GM18909 (cell line): Measurements from ENCODE around the gene OR5K2.
A peak's percentile ranks its signal among the peaks of the same experiment; 100 is the strongest.

Experiments used
- ATAC-seq: cut with Tn5 transposase; IDR thresholded peaks from one replicate; pipeline ENCODE4 v1.9.1; 2021; ENCODE audit warnings: mild to moderate bottlenecking; ENCODE audit not compliant: unreplicated experiment, poor library complexity

Gene OR5K2

GRCh38 chr3:98521897-98522543 is 24.5 kb downstream of the OR5K2 start:
- peak; percentile 50 for ATAC-seq

GRCh38 chr3:98522544-98523281 is 25.2 kb downstream of the OR5K2 start, which contains the start of gene CLDND1:
Gene CLDND1 (minus strand): TSS chr3:98522902. CDS start chr3:98521424, 1,478 bp downstream.
- peak; percentile 85 for ATAC-seq

- no peak for ATAC-seq
These were observed 28.0 kb downstream of the OR5K2 start for GRCh38 chr3:98525494-98525893.

DNA sequence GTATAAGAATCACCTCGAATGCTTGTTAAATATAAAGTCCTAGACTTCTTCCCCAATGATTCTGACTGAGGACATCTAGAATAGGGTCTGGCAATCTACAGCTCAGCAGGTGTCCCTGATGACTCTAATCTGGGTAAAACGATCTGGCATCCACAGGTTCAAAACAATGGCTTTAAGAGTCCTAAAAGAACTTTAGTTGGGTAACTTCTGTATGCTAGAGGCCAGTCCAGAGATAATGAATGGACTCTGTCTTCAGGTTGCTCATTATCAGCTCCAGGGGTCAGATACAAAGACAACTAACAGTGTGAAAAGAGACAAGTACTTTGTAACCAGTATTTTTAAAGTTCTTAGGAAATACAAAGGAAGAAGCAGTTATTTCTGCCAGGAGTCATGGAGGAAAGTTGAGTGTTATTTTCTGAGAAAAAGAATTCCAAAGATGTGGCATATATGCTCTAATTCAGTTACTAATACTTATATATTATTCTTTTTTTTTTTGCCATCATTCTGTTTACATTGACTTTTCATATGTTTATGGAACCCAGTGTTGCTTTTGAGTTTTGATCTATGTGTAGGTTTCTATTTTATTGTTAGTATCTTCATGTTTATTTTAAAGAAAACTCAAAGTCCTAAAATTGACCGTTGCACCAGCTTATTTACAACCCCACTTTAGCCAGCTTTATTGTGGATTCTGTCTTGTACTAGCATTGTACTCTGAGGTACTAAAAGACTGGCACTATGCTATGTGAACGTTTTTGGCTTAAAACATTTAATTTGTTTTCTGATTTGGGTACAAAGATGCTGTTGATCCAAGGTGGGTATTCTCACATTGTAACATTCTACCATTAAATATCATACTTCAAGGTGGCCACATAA is 31.2 kb downstream of the OR5K2 start:
- ATAC-seq = no peak

- no peak for ATAC-seq
These were observed 32.5 kb downstream of the OR5K2 start for GRCh38 chr3:98529856-98530459.

- ATAC-seq = peak; percentile 26
These were observed 33.2 kb downstream of the OR5K2 start for GRCh38 chr3:98530676-98531075.

GRCh38 chr3:98531622-98532274 is 34.3 kb downstream of the OR5K2 start, which contains the start of gene GPR15:
Gene GPR15 (plus strand): TSS chr3:98531978. CDS start chr3:98532034, 56 bp downstream.
- peak; percentile 38 for ATAC-seq

DNA sequence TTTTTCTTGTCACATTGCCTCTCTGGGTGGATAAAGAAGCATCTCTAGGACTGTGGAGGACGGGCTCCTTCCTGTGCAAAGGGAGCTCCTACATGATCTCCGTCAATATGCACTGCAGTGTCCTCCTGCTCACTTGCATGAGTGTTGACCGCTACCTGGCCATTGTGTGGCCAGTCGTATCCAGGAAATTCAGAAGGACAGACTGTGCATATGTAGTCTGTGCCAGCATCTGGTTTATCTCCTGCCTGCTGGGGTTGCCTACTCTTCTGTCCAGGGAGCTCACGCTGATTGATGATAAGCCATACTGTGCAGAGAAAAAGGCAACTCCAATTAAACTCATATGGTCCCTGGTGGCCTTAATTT is 34.8 kb downstream of the OR5K2 start:
- ATAC-seq = no peak

GRCh38 chr3:98532709-98533571 is 35.5 kb downstream of the OR5K2 start:
- no peak for ATAC-seq

DNA sequence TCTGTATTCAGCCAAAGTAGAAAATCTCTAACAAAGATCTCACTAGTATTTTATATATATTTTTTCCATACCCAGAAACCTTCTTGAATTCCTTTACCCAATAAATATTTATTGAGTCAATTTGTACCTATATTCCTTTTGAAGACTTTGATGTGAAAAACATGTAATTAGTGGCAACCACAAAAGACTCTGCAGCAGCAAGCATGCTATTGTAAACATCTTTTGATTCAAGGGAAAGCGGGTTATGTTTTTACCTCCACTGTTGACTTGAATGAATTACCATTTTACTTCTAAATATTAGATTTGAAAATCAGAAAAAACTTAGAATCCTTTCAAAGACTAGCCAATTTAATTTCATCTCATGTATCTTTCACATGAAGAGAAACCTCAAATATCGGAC is 36.7 kb downstream of the OR5K2 start:
- no peak for ATAC-seq

- no peak for ATAC-seq
These were observed 37.3 kb downstream of the OR5K2 start for GRCh38 chr3:98534734-98535133.

DNA sequence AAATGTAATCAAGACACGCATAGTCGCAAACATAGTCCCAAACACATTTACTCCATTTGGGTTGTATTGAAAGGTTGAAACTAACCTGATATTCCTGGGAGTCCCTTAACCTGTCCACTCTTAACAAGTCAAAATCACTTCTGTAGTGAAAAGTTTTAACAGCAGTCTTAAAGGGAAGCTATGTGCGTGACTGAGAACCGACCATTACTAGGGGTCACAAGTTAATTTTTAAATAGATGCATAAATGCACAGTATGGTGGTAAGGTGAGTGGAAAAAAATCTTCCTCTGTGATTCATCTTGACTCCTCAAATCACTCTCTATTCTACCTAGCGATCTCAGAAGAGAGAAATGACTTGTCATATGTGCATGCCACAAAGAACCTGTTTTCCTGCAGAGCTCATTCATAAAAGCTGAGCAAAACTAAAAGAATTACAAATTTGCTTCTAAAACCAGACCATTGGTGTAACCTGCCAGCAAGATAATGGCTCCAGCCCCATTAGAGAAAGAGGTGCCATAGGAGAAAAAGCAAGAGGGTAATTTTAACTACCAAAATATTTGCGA is 39.1 kb downstream of the OR5K2 start:
- peak; percentile 74 for ATAC-seq

DNA sequence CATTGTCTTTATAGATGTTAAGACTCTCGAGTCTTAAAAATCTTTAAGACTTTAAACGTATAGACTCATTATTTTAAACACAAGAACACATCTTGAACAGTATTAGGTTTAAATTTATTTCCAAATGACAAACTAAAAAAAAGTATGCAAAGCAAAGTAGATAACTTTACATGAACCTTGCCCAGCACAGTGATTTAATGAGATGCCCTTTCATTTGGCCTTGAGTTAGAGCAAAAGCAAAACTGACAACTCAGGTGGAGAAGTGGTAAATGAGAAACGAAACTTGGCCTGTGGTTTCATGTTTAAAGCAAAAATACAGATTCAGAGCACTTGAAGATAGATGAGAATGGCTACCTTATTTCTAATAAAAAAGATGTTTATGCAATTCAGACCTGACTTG is 42.9 kb downstream of the OR5K2 start:
- ATAC-seq = peak; percentile 43

- ATAC-seq = no peak
These were observed 44.2 kb downstream of the OR5K2 start for GRCh38 chr3:98541695-98542094.

GRCh38 chr3:98542623-98543022 is 45.1 kb downstream of the OR5K2 start:
- ATAC-seq = no peak

DNA sequence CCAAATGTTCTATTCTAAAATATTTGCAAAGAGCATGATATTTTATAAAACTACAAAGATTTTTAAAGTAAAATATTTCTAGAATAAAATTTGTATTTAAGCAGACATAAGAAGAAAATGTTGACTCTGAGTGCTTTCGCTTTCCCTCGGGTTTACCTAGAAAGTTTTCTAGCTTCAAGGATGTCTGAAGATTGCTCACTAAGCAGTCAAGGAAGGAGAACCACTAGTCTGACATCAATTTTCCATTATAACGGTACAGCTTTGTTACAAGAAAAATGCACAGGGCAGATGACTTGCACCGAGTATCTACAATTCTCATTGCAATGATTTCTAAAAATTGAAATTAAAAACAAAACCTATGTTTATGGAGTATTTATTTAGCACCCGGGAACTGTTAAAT is 48.5 kb downstream of the OR5K2 start:
- ATAC-seq = peak; percentile 59
